Endometrial microvascular endothelial cells (primary cell): ENCODE data around the gene CCDC27. TPM values are rescaled to one million over a fixed set of nuclear protein-coding genes. Genes with fewer than 3 reads are reported as not detected.
"Not testable (repeated sequence)": the region's sequence is repeated elsewhere in the genome, so short reads cannot be mapped to it uniquely, and the experiment has no call there.

Experiments used
- in situ Hi-C: cut with HindIII; loops from 2 replicates; pipeline ENCODE4 v1.10.0; 2017; ENCODE audit warnings: low sequenced_read_pairs, low pct_unique_long_range_greater_than_20kb; ENCODE audit errors: inconsistent ontology term
- total RNA-seq: library from RNA; depleted of rRNA; stranded (reverse); fragments of >200 nt; gene quantifications from one replicate; pipeline ENCODE4 v1.2.3, GENCODE V29; 2015; ENCODE audit errors: inconsistent ontology term

CCDC27 gene
- total RNA-seq, 1 donor from 2014 or later: not detected

DNA sequence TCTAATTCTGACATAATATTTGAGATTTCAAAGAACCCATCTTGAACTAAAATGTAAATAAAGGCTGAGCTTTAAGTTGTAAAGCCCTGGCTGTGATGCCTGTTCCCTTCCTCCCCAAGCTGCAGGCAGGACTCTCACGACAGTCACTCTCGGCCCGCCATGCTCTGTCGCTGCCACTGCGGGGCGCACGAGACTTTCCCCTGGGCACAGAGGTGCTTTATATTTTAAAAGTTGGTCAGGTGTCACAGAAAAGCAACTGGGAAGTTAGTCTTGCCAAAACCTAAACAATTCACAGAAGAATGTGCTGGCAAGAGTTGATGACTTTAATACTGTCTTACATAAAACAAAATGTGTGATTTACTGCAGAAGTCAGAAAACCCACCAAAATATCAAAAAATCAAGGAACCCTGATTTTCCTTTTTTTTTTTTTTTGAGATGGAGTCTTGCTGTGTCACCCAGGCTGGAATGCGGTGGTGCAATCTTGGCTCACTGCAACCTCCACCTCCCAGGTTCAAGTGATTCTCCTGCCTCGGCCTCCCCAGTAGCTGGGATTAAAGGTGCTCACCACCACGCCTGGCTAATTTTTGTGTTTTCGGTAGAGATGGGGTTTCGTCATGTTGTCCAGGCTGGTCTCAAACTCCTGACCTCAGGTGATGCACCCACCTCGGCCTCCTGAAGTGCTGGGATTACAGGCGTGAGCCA is 33.4 kb downstream of the CCDC27 start:
- in situ Hi-C loops: no loop called here

DNA sequence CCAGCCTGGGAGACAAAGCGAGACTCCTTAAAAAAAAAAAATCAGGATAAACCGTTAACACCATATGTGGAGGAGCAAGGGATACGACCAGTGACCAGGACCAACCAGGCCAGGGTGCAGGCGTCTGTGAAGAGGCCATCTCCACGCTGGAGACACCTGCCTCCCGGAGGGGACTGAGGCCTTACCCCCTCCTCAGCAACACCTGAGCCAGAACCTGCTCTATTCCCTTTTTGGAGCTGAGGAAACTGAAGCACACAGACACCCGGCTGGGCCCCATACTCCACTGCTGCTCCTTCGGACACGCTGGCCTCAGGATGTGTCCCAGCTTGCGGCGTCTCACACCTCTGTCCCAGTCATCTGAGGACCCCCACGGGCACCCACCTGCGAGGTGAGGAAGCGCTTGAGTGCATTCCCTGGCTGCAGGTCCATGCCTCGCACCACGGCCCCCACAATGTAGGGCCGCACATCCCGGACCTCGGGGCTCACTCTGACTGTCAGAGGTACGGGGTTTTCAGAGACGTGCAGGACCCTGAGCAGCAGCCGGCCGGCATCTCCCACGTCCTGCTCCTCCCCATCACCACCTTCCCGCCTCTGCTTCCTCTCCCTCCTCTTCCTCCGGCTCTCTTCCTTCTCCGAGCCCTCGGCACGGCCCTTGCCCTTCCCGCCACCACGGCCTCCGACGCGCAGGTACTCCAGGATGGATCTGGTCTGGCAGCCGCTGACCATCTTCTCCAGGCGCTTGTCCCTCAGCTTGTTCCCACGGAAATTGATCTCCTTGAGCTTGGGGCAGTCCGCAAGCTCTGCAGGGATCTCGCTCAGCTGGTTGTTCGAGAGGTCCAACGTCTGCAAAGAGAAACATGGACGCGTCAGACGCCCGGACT is 34.5 kb downstream of the CCDC27 start:
- in situ Hi-C loops: no loop called here

DNA sequence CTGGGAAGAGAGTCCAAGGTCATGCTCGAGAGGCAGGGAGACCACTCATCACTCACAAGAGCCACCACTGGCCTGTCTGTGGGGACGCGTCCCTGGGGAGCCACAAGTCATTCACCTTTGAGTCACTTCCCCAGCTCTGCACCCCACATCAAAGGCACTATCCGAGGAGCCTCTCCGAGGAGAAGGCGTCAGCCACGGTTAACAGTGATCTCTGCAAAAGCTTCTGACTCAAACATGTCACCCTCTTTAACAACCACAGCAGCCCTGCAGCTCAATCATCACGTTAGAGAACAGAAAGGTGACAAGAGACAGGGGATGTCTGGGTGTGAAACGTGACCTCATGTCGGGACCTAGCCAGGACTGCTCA is 35.1 kb downstream of the CCDC27 start:
- in situ Hi-C loops: no loop called here

DNA sequence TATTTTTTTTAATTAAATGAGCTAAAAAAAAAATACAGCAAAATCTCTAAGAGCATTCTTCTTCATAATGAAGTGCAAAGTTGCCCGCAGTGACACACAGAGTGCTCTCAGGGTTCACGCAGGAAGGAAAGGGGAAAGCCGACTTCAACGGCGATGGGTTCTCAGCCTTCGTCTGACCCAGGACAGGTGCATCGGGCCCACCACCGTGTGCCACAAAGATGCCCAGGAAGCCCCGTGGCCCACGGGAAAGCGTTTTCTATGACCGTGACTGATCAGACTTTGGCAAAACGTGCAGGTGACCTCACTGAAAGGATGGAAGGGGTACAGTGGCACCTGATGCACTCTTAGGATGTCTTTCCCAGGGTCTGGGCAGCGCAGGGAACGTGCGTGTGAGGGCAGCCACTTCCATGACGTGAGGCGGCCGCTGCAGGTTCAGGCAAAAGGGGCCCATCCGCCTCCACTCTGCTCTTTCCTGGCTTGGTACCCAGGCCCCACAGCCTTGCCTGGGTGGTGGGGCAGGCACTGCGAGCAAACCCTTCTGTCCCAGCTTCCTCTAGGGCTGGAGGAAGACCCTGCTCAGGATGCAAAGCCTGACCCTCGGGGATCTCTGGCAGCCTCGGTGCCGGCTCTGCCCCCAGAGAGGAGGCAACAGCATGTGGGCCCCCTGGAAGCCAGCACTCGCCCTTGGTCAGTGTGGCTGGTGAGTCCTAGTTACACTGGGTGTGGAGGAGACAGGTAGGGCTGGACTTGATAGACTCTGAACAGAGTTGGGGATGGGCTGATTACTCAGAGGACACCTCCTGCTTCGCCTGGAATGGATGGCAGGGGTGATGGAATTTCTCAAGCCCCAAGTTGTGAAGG is 35.7 kb downstream of the CCDC27 start:
- in situ Hi-C loops: no loop called here

DNA sequence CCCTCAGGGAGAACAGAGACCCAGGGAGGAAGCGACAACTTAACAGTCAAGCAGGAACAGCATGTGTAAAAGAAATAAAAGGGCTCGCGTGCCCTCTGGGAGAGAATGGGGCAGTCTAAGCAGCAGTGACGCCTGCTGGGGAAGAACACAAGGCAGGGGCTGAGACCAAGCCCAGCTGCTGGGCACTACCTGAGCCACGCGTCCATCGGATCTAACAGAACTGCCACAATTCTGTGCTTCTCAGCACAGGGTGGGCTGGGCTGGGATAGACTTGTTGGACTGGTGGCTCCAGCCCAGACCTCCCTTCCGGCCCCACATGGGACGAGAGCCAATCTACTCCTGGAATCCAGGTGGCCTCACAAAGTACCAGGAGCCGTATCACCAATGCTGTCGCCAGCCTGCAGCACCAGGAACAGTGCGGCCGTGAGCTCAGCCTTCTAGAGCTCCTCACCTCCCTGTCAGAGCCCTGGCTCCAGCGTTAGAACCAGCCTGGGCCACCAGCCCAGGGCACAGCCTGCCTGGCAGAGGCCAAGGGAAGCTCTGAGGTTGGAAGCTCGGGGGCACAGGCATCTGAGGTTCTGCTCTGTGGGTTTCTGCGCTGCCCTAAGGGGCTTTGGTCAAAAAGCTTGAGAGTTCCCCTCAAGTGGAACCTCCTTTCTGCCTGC is 36.6 kb downstream of the CCDC27 start:
- in situ Hi-C loops: no loop called here

DNA sequence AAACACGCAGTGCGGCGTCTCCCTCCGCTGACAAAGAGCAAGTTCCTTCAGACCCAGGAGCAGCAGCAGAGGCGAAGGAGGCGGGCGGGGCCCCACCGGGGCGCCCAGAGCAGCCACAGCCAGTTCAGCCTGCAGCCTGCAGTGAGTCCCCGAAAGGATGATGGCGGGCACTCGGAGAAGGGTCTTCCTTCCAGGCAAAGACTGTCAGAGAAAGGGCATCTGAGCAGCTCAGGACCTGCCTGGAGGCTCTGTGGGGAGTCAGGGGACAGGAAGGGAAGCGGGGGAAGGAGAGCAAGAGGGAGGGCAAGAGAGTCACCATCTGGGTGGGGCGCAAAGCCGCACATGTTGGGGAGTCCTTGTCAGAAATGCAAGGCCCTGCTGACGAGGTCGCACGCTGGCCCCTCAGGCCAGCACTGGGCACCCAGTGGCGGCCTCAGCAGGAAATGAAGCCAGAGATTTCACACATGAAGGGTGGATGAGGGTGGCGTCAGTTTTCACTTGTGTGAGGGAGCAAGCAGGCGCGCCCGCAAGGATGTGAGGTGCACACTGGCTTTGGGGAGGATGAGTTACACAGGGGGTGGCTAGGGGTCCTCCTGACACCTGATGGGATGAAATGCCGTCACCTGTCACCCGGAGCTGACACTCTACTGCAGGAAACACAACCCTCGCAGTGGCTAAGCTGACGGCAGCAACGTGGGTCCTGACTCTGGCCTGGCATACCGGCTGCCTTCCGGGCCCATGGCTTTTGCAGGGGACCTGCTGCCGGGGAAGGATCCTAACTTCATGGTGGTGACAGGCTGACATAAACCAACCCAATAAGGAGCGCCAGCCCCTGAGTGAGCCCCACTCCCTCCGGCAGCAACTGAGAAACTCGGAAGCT is 37.4 kb downstream of the CCDC27 start:
- in situ Hi-C loops: no loop called here

DNA sequence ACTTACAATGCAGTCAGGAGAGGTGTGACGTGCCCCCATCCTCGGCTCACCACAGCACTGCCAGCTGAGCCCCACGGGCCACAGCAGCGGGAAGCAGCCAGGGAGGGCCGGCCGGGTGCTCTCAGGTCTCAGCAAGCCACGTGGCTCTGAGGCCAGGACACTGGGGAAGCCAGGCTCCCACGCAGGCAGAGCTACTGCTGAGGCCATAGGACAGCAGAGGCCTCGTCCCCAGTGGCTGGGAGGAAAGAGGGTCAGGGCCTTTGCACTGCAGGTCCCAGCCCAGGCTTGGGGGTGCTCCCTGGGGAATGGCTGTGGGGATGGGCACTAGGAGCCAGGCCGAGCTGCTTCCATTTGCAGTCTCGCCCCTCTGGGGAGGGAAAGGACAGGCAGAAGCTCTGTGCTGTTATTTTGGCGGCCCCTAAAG is 38.3 kb downstream of the CCDC27 start:
- in situ Hi-C loops: no loop called here

DNA sequence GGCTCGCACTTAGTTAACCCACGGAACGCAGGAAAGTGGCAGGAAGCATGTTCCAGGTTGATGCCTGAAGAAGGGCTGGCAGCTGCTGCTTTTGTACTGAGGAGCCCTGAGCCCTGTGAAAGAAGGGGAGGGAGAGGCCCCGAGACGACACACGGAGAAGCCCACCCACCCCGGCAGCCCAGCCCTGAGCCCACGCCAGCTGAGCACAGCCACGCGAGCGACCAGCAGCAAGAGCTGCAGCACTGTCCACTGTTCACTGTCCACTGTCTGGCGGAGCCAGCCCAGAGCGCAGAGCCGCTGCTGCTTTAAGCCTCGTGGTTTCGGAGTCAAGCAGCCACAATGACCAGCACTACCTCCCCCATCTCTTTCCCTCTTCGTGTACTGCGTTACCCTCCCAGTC is 38.7 kb downstream of the CCDC27 start:
- in situ Hi-C loops: no loop called here

DNA sequence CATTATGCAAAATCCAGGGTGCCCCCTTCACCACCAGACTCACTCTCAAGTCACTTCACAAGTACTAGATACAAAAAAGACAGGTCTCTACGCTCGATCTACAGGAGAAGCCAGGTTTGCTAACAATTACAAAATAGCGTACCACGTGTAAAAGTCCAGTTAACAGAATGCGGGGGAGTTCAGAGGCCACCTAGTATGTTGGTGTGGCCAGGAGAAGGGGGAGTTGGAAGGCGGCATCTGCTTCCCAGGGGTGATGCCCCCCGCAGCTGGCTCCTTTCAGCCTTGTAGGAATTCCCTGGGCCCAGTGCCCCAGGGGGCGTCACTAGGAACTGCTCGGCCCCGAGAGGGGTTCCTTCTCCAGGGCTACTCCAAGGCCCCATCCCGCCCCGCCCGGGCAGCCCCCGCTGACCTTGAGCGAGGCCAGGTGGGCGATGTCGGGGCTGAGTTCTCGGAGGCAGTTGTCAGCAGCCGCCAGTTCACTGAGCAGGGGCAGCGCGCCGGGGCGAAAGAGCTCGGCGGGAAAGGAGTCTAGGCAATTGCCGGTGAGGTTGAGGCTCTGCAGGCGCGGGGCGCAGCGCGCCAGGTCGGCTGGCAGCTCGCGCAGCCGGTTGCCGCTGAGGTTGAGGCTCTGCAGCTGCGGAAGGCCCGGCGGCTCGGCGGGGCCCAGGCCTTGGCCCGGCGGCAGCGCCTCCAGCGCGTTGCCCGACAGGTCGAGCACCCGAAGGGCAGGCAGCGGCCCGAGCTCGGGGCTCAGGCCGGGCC is 43.4 kb downstream of the CCDC27 start:
- in situ Hi-C loops: no loop called here

DNA sequence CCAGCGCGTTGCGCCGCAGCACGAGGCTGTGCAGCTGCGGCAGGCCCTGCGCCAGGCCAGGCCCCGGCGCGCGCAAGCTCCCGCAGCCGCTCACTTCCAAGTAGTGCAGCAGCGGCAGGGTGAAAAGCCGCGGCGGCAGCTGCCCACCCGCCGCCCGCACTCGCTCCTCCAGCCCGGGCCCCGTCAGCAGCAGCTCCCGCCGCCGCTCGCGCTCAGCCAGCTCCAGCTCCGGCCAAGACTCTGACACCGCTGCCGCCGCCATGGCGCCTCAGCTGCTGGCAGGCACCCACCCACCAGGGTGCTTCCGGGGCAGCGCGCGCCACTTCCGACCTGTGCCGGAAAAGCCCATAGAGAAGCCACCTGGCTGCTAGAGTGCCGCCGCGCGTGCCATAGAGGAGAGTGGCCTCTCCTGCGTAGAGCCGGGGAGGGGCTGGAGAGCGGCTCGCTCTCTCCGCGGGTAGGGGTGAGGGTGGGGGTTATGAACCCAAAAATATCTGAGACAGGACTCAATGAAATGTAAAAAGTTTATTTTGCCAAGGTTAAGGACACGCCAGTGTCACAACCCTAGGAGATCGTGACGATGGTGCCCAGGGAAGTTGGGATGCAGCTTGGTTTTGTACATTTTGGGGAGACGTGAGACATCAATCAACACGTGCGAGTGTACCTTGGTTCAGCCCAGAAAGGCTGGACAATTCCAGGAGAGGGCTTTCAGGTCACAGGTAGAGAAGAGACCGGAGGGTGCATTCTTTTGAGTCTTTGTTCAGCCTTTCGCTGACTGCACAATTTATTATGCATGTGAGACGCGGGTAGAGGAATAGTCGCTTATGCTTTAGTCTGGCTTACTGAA is 44.2 kb downstream of the CCDC27 start, which contains the start of gene LRRC47:
Gene LRRC47, minus strand, starts transcription at position 284 of the 847 bp plus-strand sequence. Its CDS starts 22 bp downstream, at position 262.
- in situ Hi-C loops: no loop called here

DNA sequence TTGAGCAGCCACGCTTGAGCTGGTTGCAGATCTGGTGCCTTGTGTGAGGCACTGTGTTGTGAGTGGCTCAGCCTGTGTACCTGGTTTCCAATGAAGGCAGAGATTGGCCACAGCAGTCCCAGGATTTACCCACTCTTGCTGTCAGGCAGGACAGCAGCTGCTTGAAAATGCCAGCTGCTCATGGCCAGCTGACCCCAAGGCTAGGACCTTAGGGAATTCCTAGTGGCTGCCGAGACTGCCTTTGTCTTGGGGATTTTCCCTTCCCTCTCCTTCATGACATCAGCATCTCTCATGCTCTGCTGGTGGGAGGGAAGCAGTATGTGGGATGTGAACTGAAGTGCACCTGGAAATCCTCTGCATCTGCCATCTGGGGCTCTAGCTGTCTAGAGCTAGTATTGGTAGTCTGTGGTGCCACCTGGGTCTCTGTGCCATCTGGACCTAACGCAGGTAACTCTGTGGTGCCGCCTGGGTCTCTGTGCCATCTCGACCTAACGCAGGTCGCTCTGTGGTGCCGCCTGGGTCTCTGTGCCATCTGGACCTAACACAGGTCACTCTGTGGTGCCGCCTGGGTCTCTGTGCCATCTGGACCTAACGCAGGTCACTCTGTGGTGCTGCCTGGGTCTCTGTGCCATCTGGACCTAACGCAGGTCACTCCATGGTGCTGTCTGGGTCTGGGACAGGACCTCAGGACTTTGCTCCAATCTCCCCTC is 47.9 kb downstream of the CCDC27 start:
- in situ Hi-C loops: no loop called here

DNA sequence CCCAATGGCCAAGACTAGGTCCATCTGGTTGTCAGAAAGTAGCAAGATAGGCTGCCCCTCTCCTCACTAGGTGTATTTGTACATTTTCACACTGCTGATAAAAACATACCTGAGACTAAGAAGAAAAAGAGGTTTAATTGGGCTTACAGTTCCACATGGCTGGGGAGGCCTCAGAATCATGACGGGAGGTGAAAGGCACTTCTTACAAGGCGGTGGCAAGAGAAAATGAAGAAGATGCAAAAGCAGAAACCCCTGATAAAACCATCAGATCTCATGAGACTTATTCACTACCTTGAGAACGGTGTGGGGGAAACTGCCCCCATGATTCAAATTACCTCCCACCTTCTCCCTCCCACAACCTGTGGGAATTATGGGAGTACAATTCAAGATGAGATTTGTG is 48.5 kb downstream of the CCDC27 start:
- in situ Hi-C loops: not testable (repeated sequence)

DNA sequence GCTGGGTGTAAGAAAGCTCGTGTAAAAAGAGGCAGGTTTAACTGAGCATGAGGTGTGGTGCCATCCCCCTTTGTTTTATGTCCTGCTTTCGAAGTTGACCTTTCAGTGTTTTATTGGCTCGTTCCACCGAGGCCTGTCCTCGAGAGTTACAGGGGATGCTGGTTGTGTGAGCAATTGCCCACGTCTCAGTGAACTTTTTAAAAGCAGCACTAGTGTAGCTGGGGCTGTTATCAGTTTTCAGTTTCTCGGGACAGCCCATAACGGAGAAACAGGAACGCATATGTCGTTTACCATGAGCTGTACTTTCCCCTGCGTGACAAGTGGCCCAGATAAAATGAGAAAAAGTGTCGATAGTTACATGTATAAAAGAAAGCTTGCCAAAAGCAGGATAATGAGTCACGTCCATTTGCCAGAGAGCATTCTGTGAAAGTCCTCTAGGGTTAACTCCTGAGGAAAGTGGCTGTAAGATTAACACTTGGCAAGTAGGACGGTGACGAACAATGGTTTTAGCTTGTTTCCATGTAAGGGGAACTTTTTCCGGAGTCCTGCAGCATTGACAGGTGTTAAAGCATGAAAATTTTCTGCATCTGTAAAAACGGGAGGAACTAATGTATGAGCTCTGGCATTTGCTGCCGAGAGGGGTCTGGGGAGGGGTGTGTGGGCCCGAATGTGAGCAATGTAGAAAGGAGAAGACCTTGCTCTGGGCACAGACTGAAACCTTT is 51.8 kb downstream of the CCDC27 start:
- in situ Hi-C loops: no loop called here

DNA sequence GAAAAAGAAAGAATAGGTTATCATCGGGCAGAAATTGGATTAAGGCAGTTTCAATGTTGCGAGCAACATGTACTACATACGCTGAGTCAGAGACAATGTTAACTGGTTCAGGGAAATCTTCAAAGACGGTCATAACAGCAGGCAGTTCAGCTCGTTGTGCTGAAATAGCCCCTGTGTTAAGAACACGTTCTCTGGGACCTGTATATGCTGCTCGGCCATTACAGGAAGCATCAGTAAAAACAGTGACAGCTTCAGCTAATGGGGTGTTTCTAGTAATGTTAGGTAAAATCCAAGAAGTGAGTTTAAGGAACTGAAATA is 52.3 kb downstream of the CCDC27 start:
- in situ Hi-C loops: not testable (repeated sequence)

DNA sequence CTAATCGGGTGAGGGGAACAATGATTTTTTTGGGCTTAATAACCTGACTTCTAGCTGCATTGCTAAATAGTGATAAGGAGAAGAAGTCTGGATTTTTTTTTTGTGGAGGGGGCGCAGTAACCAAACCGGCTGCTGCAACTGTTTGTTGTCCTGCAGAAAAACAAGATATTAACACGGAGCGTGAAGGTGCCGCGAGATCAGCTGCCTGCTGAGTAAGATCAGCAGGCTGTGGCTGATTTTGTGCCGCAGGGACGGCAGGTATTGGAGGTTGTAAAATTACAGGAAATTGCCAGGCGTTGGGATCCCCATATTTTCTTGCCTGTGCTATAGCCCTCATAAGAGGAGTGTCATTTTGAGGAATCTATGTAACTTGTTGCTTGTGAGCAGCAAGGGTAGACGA is 52.8 kb downstream of the CCDC27 start:
- in situ Hi-C loops: no loop called here
